DMS53 (cell line): ENCODE data around the gene PCDHB4.
"Not testable (repeated sequence)": the region's sequence is repeated elsewhere in the genome, so short reads cannot be mapped to it uniquely, and the experiment has no call there.

Experiments used
- DNase-seq: peaks from one replicate; lab custom pipeline; 2025; lab: John Stamatoyannopoulos, UW

The PCDHB4 gene

DNA sequence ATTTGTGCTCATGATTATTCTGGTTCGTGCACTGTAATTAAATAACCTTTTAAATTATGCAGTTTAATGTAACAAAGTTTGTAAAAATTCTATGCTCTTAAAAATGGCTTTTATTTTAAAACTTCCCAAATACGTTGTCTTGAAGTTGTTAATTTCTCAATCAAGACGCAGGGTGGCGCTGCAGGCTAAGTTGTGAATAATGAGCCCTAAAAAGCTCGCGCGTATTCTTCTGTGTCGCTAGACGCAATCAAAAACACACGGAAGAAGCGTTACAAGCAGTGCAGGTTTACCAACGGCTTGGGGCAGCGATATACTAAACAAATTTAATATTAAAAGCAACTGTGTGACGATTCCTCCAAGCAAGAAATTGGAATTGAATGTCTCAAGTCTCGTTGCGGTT lies at the start of gene PCDHB4:
TSS of gene PCDHB4 (plus strand) at position 256 of the 400 bp plus-strand sequence. CDS start 181 bp downstream, outside the sequence.
- DNase-seq, result peak; percentile 65

DNA sequence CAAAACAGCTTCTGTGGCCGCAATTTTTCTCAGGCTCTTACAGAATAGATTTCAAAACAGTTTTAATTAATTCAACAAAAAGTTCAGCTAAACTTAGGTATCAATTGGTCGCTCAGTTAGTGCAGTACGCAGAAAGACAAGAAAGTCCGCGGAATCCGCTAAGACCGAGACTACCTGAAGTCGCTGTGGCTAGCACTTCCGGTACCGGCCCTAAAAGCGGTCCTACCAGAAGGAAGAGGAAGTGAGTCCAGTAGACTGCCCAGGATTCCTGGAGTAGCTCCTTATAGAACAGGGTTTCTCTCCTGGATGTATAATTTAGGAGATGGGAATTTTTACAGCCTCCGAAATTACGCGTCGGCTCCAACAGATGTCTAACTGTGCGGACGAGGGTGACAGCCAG lies 43.8 kb upstream of the PCDHB4 start:
- no peak for DNase-seq

DNA sequence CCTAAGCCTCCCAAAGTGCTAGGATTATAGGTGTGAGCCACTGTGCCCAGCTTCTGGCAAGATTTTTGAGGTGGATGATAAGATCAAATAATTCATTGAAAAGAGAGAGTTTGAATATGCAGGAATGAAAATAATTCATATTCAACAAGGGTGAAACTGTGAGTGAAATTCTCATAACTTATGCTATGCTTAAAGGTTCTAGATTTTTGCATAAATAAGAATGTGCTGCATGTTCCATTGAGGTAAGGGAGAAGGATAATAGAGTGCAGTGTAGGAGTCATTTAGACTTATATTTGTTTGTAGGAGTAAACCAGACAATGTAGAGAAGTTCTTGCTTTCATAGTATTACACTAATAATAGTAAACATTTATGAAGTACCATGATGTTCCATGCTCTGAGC lies 39.4 kb upstream of the PCDHB4 start:
- DNase-seq, result no peak

DNA sequence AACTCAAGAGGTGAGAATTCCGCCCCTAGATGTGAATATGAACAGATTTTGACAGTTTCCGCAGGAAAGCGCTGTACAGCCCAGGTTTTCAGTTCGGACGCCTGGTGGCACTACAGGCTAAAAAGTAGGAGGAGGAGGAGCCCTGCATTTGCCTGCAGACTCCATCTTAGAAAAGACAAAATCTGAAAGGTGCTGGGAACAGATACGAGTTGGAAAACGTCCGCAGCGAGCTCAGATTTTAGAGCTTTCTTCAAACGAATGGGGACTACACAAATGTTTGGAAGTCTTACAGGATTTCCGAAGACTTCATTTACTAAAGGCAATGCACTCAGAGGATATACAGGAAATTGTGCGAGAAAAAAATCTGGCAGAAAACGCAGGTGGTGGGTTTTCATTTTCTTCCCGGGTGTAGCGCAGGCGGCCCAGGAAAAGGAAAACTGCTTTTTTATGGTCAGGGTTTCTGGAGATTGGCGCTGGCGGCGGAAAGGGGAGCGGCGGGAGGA lies 37.1 kb upstream of the PCDHB4 start:
- peak; percentile 89 for DNase-seq

DNA sequence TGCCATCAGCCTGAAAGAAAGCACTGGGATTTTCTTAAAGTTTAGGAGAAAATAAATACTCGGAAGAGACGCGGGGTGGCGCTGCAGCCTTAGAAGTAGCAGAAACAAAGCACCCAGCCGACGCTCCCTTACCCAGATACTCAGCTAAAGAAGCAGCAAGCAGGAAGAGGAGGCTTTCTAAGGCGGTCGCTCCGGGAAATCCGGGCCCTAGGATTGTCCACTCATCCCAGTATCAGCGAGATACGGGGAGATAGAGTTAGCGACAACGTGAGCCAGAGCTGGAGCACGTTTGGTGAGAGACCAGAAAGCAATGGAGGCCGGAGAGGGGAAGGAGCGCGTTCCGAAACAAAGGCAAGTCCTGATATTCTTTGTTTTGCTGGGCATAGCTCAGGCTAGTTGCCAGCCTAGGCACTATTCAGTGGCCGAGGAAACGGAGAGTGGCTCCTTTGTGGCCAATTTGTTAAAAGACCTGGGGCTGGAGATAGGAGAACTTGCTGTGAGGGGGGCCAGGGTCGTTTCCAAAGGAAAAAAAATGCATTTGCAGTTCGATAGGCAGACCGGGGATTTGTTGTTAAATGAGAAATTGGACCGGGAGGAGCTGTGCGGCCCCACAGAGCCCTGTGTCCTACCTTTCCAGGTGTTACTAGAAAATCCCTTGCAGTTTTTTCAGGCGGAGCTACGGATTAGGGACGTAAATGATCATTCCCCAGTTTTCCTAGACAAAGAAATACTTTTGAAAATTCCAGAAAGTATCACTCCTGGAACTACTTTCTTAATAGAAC lies 26.9 kb upstream of the PCDHB4 start, which contains the start of gene PCDHB2:
TSS of gene PCDHB2 (plus strand) at position 135 of the 782 bp plus-strand sequence. CDS start at position 311, 176 bp downstream.
- peak; percentile 94 for DNase-seq

DNA sequence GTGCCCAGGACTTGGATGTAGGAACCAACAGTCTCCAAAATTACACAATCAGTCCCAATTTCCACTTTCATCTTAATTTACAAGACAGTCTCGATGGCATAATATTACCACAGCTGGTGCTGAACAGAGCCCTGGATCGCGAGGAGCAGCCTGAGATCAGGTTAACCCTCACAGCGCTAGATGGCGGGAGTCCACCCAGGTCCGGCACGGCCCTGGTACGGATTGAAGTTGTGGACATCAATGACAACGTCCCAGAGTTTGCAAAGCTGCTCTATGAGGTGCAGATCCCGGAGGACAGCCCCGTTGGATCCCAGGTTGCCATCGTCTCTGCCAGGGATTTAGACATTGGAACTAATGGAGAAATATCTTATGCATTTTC lies 26.4 kb upstream of the PCDHB4 start:
- no peak for DNase-seq

DNA sequence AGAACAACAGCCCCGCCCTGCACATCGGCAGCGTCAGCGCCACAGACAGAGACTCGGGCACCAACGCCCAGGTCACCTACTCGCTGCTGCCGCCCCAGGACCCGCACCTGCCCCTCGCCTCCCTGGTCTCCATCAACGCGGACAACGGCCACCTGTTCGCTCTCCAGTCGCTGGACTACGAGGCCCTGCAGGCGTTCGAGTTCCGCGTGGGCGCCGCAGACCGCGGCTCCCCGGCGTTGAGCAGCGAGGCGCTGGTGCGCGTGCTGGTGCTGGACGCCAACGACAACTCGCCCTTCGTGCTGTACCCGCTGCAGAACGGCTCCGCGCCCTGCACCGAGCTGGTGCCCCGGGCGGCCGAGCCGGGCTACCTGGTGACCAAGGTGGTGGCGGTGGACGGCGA lies 25.4 kb upstream of the PCDHB4 start:
- not testable (repeated sequence) for DNase-seq

DNA sequence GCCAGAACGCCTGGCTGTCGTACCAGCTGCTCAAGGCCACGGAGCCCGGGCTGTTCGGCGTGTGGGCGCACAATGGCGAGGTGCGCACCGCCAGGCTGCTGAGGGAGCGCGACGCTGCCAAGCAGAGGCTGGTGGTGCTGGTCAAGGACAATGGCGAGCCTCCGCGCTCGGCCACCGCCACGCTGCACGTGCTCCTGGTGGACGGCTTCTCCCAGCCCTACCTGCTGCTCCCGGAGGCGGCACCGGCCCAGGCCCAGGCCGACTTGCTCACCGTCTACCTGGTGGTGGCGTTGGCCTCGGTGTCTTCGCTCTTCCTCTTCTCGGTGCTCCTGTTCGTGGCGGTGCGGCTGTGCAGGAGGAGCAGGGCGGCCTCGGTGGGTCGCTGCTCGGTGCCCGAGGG lies 25.0 kb upstream of the PCDHB4 start:
- DNase-seq, result not testable (repeated sequence)

DNA sequence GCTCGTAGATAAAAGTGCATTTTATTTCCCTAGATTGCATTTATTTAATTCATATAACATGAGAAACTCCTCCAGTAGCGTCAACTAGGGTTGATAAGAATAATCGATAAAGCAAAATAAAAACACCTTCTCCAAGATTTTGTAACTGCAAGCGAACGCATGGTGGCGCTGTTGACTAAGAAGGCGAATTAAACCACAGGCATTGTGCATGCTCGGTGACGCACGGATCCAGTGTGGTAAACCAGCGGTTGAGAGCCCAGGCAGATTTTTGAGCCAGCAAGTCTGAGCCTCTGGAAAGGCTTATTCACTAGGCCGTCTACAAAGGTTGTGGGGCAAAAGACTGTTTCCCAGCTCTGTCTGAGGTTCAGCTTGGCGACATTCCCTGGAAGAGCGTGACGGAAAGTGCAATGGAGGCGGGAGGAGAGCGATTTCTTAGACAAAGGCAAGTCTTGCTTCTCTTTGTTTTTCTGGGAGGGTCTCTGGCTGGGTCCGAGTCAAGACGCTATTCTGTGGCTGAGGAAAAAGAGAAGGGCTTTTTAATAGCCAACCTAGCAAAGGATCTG lies 21.3 kb upstream of the PCDHB4 start, which contains the start of gene PCDHB3:
TSS of gene PCDHB3 (plus strand) at position 231 of the 563 bp plus-strand sequence. CDS start at position 408, 177 bp downstream.
- DNase-seq, result peak; percentile 72

DNA sequence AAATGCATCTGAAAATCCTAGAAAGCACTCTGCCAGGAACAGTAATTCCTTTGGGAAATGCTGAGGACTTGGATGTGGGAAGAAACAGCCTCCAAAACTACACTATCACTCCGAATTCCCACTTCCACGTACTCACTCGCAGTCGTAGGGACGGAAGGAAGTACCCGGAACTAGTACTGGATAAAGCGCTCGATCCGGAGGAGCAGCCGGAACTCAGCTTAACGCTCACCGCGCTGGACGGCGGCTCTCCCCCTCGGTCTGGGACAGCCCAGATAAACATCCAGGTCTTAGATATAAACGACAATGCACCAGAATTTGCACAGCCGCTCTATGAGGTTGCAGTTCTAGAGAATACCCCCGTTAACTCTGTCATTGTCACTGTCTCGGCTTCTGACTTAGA lies 20.6 kb upstream of the PCDHB4 start:
- no peak for DNase-seq

DNA sequence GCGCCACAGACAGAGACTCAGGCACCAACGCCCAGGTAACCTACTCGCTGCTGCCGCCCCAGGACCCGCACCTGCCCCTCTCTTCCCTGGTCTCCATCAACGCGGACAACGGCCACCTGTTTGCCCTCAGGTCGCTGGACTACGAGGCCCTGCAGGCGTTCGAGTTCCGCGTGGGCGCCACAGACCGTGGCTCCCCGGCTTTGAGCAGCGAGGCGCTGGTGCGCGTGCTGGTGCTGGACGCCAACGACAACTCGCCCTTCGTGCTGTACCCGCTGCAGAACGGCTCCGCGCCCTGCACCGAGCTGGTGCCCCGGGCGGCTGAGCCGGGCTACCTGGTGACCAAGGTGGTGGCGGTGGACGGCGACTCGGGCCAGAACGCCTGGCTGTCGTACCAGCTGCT lies 19.5 kb upstream of the PCDHB4 start:
- DNase-seq, result not testable (repeated sequence)

DNA sequence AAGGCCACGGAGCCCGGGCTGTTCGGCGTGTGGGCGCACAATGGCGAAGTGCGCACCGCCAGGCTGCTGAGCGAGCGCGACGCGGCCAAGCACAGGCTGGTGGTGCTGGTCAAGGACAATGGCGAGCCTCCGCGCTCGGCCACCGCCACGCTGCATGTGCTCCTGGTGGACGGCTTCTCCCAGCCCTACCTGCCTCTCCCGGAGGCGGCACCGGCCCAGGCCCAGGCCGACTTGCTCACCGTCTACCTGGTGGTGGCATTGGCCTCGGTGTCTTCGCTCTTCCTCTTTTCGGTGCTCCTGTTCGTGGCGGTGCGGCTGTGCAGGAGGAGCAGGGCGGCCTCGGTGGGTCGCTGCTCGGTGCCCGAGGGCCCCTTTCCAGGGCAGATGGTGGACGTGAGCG lies 19.1 kb upstream of the PCDHB4 start:
- DNase-seq, result not testable (repeated sequence)

DNA sequence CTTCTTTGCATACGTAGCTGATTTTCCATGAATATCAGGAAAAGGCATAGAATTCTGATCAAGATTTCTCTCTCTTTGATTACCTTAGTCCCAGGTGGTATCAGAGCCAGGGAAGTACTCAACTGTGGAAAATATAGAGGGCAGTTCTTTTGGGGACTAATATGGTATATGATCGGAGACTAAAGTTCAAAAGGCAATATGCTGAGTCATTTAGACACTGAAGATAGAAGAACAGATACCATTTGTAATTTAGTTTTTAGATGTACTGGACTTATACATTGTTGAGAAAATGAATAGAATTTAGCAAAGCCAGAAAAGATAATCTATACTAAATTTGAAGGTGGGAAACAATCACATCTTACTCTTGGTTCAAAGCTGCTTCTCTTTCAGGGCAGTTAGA lies 16.3 kb upstream of the PCDHB4 start:
- DNase-seq, result no peak

DNA sequence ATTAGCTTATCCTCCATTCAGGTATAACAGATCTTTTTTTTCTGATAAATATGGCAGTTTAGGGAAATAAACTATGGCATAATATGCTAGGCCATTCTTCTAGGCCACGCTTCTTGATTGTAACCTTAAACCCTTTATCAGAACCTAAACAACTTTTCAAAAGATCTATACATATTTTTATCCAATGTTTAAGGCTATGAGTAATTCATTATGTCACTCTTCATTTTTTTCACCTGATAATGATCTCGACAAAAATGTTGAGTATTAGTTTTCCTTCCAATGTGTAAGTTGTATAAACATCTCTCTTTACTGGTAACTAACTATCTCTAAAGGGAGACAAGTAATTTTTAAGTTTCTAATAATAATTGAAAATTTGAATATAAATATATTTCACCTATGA lies 2.4 kb upstream of the PCDHB4 start:
- DNase-seq, result no peak

DNA sequence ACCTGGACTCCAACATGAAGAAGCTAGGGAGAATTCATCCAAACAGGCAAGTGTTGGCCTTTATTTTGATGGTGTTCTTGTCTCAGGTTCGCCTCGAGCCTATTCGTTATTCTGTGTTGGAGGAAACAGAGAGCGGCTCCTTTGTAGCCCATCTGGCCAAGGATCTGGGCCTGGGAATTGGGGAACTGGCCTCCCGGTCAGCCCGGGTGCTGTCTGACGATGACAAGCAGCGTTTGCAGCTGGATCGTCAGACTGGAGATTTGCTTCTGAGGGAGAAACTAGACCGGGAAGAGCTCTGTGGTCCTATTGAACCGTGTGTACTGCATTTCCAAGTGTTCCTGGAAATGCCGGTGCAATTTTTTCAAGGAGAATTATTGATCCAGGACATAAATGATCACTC lies 367 bp downstream of the PCDHB4 start:
- DNase-seq, result peak; percentile 35

DNA sequence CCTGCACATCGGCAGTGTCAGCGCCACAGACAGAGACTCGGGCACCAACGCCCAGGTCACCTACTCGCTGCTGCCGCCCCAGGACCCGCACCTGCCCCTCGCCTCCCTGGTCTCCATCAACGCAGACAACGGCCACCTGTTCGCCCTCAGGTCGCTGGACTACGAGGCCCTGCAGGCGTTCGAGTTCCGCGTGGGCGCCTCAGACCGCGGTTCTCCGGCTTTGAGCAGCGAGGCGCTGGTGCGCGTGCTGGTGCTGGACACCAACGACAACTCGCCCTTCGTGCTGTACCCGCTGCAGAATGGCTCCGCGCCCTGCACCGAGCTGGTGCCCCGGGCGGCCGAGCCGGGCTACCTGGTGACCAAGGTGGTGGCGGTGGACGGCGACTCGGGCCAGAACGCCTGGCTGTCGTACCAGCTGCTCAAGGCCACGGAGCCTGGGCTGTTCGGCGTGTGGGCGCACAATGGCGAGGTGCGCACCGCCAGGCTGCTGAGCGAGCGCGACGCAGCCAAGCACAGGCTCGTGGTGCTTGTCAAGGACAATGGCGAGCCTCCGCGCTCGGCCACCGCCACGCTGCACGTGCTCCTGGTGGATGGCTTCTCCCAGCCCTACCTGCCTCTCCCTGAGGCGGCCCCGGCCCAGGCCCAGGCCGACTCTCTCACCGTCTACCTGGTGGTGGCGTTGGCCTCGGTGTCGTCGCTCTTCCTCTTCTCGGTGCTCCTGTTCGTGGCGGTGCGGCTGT lies 1.9 kb downstream of the PCDHB4 start:
- DNase-seq, result not testable (repeated sequence)

DNA sequence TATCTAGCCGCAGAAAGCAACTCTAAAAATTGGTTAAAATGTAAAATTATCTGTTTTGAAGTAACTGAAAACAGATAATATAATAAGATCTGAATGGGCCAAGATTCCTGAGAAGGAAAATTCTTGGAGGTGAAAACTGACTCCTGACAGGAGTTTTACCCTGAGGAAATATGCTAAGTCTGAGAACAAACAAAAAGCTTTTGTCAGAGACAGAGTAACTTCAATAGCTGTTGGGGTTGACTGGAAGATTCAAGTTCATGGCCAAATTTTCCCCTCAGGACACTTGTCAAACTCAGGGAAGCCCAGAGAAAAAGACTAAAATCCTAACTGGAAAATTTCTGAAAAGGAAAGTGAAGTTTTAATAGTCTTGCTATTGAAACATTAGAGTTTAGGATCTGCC lies 5.7 kb downstream of the PCDHB4 start:
- no peak for DNase-seq

DNA sequence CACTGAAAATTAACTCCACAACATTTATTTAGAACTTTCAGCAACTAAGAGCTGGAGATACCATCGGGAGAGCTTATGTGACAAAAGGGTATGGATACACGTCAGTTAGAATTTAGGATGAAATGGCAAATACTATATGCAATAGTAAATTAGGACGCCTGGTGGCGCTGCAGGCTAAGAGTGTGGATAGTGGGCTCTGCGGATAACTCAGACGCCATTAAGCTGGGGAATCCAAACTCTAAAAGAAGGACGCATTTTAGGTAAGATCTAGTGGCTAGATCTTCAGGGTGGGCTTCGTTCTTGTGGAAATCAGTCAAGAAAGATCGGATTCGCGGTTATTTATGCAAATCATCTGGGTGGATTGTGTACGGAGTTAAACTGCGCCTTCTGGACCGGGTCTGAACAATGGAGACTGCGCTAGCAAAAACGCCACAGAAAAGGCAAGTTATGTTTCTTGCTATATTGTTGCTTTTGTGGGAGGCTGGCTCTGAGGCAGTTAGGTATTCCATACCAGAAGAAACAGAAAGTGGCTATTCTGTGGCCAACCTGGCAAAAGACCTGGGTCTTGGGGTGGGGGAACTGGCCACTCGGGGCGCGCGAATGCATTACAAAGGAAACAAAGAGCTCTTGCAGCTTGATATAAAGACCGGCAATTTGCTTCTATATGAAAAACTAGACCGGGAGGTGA lies 13.6 kb downstream of the PCDHB4 start, which contains the start of gene PCDHB5:
TSS of gene PCDHB5 (plus strand) at position 177 of the 688 bp plus-strand sequence. CDS start at position 406, 229 bp downstream.
- DNase-seq, result peak; percentile 75

DNA sequence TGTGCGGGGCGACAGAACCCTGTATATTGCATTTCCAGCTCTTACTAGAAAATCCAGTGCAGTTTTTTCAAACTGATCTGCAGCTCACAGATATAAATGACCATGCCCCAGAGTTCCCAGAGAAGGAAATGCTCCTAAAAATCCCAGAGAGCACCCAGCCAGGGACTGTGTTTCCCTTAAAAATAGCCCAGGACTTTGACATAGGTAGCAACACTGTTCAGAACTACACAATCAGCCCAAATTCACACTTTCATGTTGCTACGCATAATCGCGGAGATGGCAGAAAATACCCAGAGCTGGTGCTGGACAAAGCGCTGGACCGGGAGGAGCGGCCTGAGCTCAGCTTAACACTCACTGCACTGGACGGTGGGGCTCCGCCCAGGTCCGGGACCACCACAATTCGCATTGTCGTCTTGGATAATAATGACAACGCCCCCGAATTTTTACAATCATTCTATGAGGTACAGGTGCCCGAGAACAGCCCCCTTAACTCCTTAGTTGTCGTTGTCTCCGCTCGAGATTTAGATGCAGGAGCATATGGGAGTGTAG lies 14.2 kb downstream of the PCDHB4 start:
- no peak for DNase-seq

DNA sequence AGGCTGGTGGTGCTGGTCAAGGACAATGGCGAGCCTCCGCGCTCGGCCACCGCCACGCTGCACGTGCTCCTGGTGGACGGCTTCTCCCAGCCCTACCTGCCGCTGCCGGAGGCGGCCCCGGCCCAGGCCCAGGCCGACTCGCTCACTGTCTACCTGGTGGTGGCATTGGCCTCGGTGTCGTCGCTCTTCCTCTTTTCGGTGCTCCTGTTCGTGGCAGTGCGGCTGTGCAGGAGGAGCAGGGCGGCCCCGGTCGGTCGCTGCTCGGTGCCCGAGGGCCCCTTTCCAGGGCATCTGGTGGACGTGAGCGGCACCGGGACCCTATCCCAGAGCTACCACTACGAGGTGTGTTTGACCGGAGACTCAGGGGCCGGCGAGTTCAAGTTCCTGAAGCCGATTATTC lies 15.7 kb downstream of the PCDHB4 start:
- not testable (repeated sequence) for DNase-seq

DNA sequence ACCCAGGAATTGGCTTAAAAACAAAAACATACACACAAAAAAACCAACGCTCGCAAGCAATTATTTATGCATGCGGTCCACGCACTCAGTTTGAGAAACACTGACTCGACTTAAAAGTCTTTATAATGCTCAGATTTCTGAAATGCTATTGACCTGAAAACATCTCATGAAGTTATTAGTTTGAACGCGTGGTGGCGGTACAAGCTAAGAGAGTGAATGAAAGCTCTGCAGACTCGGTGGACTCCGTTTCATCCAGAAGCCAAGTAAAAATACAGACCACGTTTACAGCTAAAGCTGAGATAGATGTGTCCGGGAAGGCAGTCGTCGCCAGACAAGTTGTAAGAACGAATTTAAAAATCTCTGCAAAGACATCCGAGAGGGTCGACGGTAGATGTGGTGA lies 28.2 kb downstream of the PCDHB4 start, which contains the start of gene PCDHB6:
TSS of gene PCDHB6 (plus strand) at position 246 of the 400 bp plus-strand sequence. CDS start 201 bp downstream, outside the sequence.
- DNase-seq, result peak; percentile 70
